HFF-Myc (cell line): ENCODE data around the gene LIN52.

Experiments
- DNase-seq: peaks from one replicate; pipeline ENCODE4 v3.0.0-alpha.2; 2011; ENCODE audit warnings: low read depth; ENCODE audit errors: extremely low read depth
- H3K4me3 ChIP-seq: replicated peaks from 2 replicates; pipeline ENCODE4 v1.5.1; 2011; ENCODE audit warnings: low read depth, mild to moderate bottlenecking, control low read depth, low read length
- TF ChIP-seq, protein P1 (sequence below): IDR thresholded peaks from 2 replicates; pipeline ENCODE4 v1.5.1; 2012; ENCODE audit warnings: mild to moderate bottlenecking, low read depth, low read length, control low read depth; ENCODE audit errors: missing control alignments

The LIN52 gene

DNA sequence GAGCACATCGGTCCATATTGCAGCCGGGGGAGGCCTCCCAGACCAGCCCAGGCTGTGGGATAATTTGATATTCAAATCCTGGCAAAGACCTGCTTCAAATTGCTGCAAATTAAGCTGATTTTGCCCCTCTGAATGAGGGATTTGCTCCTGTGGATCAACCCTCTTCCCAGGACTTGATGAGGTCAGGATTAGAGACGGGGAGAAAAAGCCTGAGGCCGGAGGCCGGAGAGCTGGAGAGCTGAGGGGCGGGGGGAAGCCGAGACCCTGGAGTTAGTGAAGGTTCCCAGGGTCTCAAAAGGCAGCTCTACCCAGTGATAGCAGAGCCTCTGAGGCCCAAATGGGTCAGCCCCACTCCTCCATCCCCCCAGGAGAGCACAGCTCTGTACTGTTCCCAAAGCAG, 137.0 kb downstream of the LIN52 start:
- H3K4me3 ChIP-seq, result no peak overlapping the region
- no peak for DNase-seq
- TF ChIP-seq, protein P1, sequence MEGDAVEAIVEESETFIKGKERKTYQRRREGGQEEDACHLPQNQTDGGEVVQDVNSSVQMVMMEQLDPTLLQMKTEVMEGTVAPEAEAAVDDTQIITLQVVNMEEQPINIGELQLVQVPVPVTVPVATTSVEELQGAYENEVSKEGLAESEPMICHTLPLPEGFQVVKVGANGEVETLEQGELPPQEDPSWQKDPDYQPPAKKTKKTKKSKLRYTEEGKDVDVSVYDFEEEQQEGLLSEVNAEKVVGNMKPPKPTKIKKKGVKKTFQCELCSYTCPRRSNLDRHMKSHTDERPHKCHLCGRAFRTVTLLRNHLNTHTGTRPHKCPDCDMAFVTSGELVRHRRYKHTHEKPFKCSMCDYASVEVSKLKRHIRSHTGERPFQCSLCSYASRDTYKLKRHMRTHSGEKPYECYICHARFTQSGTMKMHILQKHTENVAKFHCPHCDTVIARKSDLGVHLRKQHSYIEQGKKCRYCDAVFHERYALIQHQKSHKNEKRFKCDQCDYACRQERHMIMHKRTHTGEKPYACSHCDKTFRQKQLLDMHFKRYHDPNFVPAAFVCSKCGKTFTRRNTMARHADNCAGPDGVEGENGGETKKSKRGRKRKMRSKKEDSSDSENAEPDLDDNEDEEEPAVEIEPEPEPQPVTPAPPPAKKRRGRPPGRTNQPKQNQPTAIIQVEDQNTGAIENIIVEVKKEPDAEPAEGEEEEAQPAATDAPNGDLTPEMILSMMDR, result no peak

DNA sequence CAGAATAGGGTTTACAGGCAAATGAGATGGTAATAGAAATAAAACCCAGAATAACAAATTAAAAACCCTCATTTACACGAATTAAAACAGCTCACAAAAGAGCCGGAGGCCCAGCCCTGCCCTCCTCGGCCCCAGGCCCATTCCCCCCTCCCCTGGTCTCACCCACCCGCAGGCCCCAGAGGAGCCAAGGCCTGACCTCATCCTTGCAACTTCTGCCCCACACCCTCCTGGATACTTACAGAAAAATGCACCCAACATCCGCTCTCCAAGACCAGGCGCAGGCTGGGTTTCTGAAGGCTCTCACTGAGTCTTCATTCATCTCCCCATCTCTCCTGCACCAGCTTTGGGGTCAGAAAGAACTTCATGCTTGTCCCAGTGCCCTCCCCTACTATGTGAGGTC, 138.3 kb downstream of the LIN52 start:
- no peak for DNase-seq
- no peak overlapping the region for H3K4me3 ChIP-seq
- TF ChIP-seq, protein P1, result no peak

DNA sequence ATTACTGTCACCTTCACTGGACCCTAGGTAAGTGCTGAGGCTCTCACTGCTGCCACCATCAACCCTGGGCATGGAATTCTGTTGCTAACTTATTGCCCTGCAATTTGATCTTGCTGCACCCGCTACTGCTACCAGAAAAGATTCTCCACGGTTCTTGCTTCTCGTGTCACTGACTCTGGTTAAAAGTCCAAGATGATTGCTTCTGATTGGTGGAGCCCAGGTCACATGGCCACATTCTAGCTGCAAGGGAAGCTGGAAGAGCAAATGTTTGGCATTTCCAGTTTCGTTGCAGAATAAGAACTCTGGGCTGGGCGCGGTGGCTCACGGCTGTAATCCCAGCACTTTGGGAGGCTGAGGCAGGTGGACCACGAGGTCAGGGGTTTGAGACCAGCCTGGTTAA, 147.0 kb downstream of the LIN52 start:
- H3K4me3 ChIP-seq, result no peak overlapping the region
- no peak for DNase-seq
- TF ChIP-seq, protein P1, result no peak

DNA sequence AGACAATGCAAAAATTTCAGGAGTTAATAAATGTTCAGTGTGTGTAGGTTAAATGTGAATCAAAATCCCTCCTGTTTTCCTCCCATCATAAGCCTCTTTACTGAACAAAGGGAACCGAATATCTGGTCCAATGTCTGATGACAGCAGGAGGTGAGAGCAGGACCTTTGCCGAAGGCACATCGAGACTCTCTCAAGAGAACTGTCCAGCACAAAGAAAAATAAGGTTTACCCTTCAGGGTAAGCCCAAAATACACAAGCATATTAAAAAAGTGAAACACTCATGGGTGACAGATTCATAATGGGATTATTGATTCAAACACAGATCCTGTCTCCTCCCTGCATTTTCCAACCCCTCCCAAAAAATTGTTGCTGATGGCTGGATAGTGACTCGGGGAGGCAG, 150.3 kb downstream of the LIN52 start:
- DNase-seq, result no peak
- H3K4me3 ChIP-seq, result no peak overlapping the region
- TF ChIP-seq, protein P1, result no peak

DNA sequence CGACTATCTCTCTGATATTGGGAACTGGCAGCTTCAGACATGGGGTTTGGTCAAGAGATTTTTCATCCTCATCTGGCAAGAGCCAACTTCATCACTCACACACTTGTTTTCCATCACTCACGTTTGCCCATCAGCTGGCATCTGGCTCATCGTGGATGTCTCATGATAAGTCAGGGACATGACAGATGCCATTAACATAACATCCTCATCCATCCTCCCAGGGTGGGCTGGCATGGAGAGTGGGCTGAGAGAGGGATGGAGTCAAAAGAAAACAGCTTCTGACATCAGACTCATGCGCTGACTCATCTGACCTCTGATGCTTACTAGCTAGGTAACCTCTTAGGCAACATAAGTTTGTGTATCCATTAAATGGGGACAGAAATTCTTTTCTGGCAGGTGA, 152.7 kb downstream of the LIN52 start:
- no peak overlapping the region for H3K4me3 ChIP-seq
- TF ChIP-seq, protein P1, result no peak
- no peak for DNase-seq

DNA sequence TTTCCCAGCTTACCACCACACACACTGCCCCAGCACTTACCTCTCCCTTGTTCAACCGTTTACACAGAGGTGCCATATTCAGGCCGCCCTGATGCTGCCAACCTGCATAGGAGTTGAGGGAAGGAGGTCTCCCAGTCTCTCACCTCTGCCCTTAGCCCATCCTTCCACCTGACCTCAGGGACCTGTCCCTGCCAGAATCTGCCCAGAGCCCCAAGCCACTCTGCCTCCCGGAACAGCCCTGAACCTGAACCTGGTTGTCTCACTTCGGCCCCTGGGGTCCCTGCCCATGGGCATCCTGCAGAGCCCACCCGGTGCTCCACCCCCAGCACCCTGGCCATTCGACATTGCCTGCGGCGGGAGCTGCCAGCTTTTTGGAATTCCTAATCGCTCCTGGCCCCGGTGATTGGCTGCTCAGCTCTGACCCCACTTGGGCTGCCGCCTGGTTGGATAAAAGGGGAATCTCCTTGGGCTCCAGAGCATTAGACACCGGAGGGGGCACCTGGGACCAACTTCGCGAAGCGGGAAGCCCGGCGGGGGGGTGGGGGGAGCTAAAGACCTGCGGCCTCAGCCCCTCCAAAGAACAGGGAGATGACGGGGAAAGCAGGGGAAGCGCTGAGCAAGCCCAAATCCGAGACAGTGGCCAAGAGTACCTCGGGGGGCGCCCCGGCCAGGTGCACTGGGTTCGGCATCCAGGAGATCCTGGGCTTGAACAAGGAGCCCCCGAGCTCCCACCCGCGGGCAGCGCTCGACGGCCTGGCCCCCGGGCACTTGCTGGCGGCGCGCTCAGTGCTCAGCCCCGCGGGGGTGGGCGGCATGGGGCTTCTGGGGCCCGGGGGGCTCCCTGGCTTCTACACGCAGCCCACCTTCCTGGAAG, 154.5 kb downstream of the LIN52 start, which contains the start of gene VSX2:
Gene VSX2 (plus strand): TSS at position 476 of the 874 bp plus-strand sequence. CDS start 113 bp downstream, at position 589.
- no peak for DNase-seq
- H3K4me3 ChIP-seq, result no peak within 1 kb of the TSS
- TF ChIP-seq, protein P1, result no peak
